Measurements from ENCODE around the gene TBX2.

Gene TBX2

DNA sequence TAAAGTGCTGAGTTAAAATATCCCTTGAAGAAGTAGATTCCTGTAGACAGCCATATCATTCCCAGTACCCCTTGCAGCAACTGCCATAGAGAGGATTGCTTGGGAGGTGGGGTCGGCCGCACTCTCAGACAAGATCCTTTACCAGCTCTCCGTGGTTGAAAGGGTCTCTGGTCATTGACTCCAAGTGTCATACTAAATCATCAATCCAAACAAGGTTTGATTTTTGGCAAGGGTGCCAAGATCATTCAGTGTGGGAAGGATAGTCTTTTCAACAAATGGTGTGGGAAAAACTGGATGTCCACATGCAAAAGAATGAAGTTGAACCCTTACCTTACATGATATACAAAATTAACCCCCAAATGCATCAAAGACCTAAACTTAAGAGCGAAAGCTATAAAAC lies 21.8 kb downstream of the TBX2 start:
- TF ChIP-seq, protein P1, sequence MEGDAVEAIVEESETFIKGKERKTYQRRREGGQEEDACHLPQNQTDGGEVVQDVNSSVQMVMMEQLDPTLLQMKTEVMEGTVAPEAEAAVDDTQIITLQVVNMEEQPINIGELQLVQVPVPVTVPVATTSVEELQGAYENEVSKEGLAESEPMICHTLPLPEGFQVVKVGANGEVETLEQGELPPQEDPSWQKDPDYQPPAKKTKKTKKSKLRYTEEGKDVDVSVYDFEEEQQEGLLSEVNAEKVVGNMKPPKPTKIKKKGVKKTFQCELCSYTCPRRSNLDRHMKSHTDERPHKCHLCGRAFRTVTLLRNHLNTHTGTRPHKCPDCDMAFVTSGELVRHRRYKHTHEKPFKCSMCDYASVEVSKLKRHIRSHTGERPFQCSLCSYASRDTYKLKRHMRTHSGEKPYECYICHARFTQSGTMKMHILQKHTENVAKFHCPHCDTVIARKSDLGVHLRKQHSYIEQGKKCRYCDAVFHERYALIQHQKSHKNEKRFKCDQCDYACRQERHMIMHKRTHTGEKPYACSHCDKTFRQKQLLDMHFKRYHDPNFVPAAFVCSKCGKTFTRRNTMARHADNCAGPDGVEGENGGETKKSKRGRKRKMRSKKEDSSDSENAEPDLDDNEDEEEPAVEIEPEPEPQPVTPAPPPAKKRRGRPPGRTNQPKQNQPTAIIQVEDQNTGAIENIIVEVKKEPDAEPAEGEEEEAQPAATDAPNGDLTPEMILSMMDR (conservative IDR thresholded peaks at IDR 0.05; ENCODE audit: control insufficient read depth, insufficient read depth, low read depth, low read length), result no peak
- H3K4me3 ChIP-seq (ENCODE audit: control insufficient read depth, low read depth, low read length), result no peak overlapping the region
- no peak for DNase-seq (ENCODE audit: low read depth)

DNA sequence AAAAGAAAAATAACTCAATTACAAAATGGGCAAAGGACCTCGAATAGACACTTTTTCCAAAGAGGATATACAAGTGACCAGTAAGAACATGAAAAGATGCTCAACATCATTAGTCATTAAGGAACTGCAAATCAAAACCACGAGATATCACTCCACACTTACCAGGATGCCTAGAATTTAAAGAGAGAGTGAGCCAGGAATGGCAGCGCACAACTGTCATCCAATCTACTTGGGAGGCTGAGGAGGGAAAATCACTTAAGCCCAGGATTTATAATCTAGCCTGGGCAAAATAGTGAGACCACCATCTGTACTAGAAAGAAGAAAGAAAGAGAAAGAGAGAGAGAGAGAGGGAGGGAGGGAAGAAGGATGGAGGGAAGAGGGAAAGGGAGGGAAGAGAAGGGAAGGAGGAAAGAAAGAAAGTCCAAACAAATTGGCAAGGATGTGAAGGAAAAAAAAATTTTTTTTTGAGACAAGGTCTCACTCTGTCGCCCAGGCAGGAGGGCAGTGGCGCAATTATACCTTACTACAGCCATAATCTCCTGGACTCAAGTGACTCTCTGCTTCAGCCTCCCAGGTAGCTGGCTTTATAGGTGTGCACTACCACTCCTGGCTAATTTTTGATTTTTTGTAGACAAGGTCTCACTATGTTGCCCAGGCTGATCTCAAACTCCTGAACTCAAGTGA lies 22.6 kb downstream of the TBX2 start:
- no peak for DNase-seq (ENCODE audit: low read depth)
- TF ChIP-seq, protein P1 (conservative IDR thresholded peaks at IDR 0.05; ENCODE audit: control insufficient read depth, insufficient read depth, low read depth, low read length), result no peak
- no peak overlapping the region for H3K4me3 ChIP-seq (ENCODE audit: control insufficient read depth, low read depth, low read length)

DNA sequence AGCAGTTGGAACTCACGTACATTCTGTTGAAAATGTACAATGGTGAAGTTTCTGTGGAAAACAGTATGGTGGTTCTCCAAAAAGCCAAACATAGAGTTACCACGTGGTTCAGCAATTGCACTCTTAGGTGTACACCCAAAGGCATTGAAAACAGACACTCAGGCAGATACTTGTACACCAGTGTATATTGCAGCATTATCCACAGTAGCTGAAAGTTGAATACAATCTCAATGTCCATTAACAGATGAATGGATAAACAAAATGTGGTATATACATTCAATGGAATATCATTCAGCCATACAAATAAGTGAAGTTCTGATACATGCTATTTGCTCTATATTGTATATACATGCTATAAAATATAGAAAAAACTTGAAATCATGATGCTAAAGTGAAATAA lies 23.2 kb downstream of the TBX2 start:
- no peak for DNase-seq (ENCODE audit: low read depth)
- TF ChIP-seq, protein P1 (conservative IDR thresholded peaks at IDR 0.05; ENCODE audit: control insufficient read depth, insufficient read depth, low read depth, low read length), result no peak
- H3K4me3 ChIP-seq (ENCODE audit: control insufficient read depth, low read depth, low read length), result no peak overlapping the region

DNA sequence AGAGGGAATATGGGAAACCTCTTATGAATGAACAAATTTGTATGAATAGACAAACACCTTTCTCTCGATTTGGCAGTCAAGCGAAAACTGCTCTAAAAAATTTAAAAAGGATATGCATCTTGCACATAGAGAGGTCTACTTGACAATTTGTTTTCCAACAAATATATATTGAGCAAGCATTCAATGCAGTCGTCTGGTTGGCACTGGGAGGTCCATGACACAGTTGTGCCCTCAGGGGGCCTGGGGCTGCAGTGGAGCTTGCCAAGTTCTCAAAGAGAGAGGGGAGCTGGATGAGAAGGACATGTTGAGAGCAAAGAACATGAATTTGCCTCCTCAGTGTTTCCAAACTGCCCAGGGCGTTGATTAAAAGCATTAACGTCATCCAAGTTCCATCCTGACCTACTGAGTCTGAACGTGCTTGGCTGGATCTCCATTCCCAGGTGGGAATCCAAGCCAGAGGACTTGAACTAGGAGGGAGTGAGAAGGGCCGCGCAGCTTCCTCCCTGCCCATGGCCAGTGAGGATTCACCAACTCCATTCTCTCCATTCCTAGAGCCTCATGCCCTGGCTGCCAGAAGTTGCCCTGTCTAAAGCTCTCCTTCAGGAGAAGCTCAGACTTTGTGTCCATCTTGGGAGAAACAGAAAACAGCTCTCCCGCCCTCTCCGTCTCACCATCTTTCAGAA lies 24.5 kb downstream of the TBX2 start:
- no peak overlapping the region for H3K4me3 ChIP-seq (ENCODE audit: control insufficient read depth, low read depth, low read length)
- DNase-seq (ENCODE audit: low read depth), result no peak
- TF ChIP-seq, protein P1 (conservative IDR thresholded peaks at IDR 0.05; ENCODE audit: control insufficient read depth, insufficient read depth, low read depth, low read length), result no peak

DNA sequence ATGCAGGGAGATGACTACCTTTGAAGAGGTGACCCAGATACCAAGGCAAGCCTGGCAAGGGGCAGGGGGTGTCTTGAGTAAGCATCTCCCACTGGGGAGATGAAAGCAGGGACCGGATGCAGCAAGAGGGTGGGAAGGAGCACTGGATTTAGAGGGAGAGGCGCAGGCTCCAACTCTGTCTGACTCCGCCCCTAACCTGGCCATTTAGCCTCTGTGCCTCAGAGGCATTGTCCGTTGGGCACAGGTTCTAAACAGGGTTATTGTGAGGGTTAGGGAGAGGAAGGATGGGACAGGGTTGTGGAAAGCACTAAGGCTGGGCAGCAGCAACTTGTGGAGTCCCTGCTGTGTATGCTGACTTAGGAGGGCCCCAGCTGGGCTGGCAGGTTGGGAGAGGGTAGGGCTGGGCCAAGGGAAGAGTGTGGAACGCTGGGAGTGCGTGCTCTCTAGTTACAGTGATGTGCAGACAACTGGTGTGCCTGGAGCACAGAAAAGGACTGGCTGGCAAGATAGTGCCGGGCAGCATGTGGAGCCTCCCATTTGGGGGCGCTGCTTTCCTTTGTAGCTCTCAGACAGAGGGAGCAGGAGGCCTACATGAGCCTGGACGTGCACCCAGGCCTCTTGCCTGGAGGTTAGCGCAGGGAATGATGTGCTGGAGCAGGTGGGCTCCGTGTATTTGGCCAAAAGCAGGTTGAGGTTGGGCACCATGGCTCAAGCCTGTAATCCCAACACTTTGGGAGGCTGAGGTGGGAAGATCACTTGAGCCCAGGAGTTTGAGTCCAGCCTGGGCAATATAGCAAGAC lies 26.2 kb downstream of the TBX2 start:
- TF ChIP-seq, protein P1 (conservative IDR thresholded peaks at IDR 0.05; ENCODE audit: control insufficient read depth, insufficient read depth, low read depth, low read length), result no peak
- no peak for DNase-seq (ENCODE audit: low read depth)
- H3K4me3 ChIP-seq (ENCODE audit: control insufficient read depth, low read depth, low read length), result no peak overlapping the region

DNA sequence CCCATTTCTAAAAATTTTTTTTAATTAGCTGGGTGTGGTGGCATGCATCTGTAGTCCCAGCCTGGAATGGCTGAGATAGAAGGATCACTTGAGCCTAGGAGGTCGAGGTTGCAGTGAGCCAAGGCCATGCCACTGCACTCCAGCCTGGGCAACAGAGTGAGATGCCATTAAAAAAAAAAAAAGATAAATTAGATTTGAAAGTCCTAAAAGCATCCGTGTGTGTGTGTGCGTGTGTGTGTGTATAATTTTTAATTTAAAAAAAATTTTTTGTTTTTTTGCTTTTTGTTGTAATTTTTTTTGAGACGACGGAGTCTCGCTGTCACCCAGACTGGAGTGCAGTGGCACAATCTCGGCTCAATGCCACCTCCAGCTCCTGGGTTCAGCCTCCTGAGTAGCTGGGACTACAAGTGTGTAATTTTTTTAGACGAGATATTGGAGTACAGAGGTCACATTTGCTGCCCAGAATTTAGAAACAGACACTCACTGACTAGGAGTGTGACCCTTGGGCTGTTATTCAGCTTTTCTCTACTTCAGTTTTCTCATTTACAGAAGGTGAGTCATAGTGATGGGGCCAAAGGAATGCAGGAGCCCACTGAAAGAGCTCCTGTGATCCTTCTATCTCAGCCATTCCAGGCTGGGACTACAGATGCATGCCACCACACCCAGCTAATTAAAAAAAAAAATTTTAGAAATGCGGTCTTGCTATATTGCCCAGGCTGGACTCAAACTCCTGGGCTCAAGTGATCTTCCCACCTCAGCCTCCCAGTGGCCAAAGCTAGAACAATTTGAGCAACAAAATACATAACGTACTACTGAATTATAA lies 27.1 kb downstream of the TBX2 start:
- TF ChIP-seq, protein P1 (conservative IDR thresholded peaks at IDR 0.05; ENCODE audit: control insufficient read depth, insufficient read depth, low read depth, low read length), result no peak
- no peak overlapping the region for H3K4me3 ChIP-seq (ENCODE audit: control insufficient read depth, low read depth, low read length)
- DNase-seq (ENCODE audit: low read depth), result peak; percentile 72
